ENCODE measurements around the gene CDH13.

- TF ChIP-seq SNAI2 (CRISPR knock-in tag; IDR thresholded peaks at IDR 0.05), result no peak
- no peak for TF ChIP-seq ARNTL (CRISPR knock-in tag; IDR thresholded peaks at IDR 0.05; ENCODE audit: borderline replicate concordance, low read depth)
- TF ChIP-seq, protein P1, sequence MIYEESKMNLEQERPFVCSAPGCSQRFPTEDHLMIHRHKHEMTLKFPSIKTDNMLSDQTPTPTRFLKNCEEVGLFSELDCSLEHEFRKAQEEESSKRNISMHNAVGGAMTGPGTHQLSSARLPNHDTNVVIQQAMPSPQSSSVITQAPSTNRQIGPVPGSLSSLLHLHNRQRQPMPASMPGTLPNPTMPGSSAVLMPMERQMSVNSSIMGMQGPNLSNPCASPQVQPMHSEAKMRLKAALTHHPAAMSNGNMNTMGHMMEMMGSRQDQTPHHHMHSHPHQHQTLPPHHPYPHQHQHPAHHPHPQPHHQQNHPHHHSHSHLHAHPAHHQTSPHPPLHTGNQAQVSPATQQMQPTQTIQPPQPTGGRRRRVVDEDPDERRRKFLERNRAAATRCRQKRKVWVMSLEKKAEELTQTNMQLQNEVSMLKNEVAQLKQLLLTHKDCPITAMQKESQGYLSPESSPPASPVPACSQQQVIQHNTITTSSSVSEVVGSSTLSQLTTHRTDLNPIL (CRISPR knock-in tag; IDR thresholded peaks at IDR 0.05; ENCODE audit: low read depth), result no peak
- no peak for TF ChIP-seq PATZ1 (CRISPR knock-in tag; IDR thresholded peaks at IDR 0.05; ENCODE audit: borderline replicate concordance)
Measured at GRCh38 chr16:82876951-82877350, 250.2 kb downstream of the CDH13 start.

Data from SK-N-SH treated with all-trans-retinoic acid at 6 μM for 48 hours (cell line).